Fibroblast of lung (primary cell): ENCODE data around the gene HNRNPA0.

Experiments
- EZH2 ChIP-seq: IDR thresholded peaks from 2 replicates; pipeline ENCODE4 v1.5.1; 2012; ENCODE audit warnings: low read length, control low read depth, mild to moderate bottlenecking; ENCODE audit errors: missing control alignments
- TF ChIP-seq, protein P1 (sequence below), 2 donors: IDR thresholded peaks in 1 of 2; conservative IDR thresholded peaks in 1 of 2; 1 replicate in 1 of 2; 2 replicates in 1 of 2; pipeline ENCODE4 v1.5.1; 2011 to 2012; ENCODE audit warnings: low read length in 2 of 2, control low read depth in 1 of 2, inconsistent platforms in 1 of 2, low read depth in 1 of 2, mild to moderate bottlenecking in 1 of 2

DNA sequence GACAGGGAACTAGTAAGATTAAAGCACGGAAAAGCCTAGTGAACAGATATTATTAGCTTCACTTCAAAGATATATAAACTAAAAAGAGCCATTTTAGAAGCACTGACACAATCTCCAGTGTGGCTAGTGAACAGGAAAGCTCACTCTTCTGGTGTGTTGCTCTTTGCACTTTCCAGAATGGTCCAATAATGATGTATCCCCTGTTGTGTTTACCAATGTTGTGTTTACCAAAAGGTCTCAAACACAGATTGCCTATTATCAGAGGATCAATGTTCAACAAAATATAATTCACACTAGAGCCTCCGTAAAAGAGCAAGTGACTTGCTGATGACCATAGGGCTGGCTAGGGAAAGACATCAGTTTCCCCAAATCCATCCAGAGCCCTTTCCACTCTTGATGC, 29.9 kb downstream of the HNRNPA0 start:
- no peak for TF ChIP-seq EZH2
- TF ChIP-seq, protein P1, sequence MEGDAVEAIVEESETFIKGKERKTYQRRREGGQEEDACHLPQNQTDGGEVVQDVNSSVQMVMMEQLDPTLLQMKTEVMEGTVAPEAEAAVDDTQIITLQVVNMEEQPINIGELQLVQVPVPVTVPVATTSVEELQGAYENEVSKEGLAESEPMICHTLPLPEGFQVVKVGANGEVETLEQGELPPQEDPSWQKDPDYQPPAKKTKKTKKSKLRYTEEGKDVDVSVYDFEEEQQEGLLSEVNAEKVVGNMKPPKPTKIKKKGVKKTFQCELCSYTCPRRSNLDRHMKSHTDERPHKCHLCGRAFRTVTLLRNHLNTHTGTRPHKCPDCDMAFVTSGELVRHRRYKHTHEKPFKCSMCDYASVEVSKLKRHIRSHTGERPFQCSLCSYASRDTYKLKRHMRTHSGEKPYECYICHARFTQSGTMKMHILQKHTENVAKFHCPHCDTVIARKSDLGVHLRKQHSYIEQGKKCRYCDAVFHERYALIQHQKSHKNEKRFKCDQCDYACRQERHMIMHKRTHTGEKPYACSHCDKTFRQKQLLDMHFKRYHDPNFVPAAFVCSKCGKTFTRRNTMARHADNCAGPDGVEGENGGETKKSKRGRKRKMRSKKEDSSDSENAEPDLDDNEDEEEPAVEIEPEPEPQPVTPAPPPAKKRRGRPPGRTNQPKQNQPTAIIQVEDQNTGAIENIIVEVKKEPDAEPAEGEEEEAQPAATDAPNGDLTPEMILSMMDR (conservative IDR thresholded peaks at IDR 0.05 in 1 of 2, IDR thresholded peaks at IDR 0.05 in 1 of 2; ENCODE audit: low read depth in 1 of 2, low read length in 2 of 2): no peak
